ENCODE data around the gene PAK5.
"Not testable (repeated sequence)": the region's sequence is repeated elsewhere in the genome, so short reads cannot be mapped to it uniquely, and the experiment has no call there.

The PAK5 gene

DNA sequence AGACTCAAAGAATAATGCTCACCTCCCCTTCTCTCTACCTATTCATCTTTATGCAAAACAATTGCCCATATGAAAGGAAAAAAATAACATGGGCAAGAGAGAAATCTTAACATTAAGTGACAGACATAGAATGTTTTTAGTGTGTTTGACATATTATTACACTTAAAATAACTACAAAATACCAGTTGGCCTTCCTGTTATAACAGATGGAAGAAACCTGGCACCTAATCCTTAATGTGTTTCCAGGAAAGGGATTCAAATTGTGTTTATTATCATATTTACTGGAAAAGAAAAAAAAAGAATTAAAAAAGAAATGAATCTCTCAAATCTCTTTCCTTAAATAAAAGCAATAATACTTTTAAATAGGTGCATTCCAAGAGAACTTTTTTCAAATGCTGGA, 165.9 kb downstream of the PAK5 start:
- no peak for DNase-seq

DNA sequence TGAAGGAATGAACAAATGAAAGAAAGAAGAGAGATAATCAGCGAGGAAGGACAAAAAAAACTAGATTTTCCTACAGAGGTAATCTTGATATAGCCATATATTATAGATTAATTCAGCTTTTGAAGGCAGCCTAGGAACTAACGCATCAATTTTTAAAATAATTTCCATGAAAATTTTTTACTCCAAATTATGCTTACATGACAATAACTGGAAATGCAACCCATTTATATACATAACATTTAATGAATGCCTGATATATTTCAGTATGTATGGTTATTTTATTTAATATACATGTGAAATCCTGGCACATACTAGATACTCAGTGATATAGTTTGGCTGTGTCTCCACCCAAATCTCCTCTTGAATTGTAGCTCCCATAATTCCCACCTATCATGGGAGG, 166.8 kb downstream of the PAK5 start:
- DNase-seq: no peak

DNA sequence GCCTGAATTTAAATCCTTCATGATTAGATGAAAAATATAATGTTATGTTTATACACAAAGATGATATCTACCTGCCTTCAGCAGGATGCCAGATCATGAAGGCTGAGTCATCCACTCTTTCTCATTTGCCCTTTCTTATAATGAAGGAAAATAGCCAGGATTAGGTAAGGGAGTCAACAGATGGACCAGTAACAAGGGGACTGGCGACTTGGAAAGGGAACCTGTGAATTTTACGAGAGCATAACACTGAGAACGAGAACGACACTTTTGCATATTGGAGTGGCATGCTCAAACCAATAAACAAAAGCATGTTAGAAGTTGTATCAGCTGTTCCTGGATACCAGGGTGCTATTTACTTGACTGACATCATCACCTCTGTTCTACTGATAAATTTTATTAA, 170.5 kb downstream of the PAK5 start:
- DNase-seq: no peak

DNA sequence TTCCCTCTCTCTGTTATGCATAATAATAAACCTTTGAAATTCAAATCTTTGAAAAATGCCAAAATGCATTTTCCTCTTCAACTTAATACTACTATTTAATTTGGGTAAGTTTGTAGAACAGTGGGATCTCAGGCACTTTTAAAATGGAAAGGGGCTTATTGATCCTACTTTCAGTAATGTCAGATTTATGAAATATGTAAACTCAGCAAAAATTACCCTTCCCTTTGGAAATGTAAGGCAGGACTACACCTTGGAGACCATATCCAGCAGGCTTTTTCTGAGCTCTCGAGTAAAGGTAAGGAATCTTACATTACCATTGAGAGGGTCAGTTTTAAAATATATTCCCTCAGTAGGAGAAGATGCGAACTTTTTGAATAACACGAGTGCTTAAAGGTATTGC, 175.5 kb downstream of the PAK5 start:
- DNase-seq: no peak

DNA sequence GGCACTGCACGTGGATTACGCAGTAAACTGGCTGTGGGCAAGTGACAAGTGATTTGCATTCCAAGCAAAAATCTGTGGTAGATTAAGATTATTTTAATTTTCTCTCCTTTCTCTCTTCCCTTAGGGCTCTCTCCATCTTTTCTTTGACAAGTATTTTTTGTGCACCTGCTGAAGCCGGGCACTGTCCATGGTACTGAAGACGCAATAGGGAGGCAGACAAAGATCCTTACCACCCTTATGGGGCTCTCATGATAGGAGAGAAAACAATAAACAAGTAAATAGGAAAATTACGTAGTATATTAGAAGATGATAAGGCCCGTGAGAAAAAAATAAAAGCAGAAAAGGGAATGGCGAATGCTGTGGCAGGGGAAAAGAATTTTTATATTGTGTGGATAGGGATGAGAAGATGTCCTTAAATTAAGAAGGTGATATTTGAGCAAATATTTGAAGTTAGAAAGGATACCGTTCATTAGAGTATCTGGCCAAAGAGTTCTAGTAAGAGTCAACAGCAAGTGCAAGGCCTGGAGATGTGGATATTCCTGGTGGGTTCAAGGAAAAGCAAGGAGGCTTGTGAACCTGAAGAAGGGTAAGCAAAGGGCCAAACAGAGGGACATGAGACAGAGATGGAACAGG, 178.5 kb downstream of the PAK5 start:
- no peak for DNase-seq

DNA sequence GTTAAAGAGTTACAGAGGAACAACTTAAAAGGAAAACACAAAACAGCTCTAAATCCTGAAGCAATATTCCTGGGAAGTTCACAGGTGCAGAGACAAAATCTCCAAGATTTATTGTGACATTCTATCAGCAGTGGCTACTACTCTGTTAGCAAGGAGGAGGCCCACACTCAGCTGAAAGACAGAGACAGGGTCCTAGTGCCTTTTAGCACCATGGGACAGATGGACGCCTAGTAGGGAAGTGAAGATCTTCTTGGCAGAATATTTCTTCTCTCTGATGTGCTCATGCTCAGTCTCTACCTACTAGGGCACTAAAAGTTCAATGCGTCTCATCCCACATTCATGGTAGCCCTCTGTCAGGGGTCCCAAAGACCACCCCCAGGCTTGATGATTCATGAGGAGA, 191.1 kb downstream of the PAK5 start:
- DNase-seq: no peak

DNA sequence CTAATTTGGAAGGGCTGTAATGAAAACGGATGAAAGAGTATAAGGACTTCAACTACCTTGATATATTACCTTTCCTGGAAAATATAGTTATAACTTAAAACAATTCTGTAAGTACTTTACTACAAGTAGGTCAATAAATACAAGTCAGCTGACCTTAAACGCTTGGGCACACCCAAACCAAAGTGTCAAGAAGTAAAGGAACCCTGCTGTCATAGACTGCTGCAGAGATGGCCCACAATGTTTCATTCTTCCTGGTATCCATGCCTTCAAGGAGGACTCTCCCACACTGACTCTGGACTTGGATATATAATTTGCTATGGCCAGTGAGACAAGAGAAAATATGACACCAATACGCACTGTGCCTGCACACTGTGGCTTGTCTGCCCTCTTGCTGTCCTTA, 192.5 kb downstream of the PAK5 start:
- DNase-seq: no peak

DNA sequence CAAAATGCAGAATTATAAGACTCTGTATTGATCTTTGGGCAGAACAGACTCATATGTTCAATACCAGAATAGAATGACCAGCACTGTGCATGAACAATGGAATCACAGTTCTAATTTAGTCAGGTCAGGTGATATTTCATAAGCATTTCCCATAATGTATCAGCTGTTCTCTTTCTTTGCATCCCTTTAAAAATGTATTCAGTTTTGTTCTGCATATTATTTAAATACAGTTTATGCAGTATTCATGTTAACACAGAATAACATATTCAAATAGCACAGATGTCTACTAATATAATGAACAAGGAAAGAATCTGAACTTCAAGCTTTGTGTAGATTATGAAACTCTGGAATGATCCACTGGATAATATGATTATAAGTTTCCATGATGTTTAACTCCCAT, 196.0 kb downstream of the PAK5 start:
- DNase-seq: no peak

DNA sequence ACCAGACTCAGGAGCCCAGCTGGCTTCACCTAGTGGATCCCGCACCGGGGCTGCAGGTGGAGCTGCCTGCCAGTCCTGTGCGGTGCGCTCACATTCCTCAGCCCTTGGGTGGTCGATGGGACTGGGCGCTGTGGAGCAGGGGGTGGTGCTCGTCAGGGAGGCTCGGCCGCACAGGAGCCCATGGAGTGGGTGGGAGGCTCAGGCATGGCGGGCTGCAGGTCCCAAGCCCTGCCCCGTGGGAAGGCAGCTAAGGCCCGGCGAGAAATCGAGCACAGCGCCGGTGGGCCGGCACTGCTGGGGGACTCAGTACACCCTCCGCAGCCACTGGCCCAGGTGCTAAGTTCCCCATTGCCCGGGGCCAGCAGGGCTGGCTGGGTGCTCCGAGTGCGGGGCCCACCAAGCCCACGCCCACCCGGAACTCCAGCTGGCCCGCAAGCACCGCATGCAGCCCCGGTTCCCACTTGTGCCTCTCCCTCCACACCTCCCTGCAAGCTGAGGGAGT, 197.3 kb downstream of the PAK5 start:
- DNase-seq: not testable (repeated sequence)

DNA sequence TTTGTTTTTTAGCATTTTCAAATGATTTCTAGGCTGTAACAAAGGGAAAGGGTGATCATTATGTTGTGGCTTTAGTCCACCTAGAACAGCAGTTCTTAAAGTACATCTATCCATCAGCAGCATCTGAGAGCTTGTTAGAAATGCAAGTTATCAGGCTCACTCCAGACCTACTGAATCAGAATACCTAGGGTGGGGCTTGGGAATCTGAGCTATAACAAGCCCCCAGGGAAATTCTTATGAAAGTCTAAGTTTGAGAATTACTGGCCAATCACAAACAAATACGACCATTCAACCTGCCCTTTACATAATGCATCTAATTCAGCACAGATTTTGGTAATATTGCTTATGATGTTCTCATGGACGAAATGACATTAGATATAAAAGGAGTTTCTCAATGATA, 201.0 kb downstream of the PAK5 start:
- no peak for DNase-seq

DNA sequence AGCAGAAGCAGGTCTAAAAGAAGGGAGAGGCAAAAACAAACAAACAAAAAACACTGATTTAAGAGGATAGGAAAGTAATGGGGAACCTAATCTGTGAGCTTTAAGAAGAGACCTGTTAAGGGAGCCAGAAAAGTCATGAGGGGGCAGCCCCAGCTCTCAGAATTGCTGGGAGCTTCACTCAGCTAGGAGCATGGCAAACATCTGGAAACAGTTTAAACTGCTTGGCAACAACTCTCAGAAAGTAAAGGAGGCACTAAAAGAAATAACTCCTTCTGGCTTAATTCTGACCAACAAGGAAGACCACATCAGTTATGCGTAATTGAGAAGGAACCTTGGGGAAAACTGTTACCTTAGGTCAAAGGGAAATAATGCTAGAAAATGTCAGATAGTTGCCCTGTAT, 203.1 kb downstream of the PAK5 start:
- no peak for DNase-seq

DNA sequence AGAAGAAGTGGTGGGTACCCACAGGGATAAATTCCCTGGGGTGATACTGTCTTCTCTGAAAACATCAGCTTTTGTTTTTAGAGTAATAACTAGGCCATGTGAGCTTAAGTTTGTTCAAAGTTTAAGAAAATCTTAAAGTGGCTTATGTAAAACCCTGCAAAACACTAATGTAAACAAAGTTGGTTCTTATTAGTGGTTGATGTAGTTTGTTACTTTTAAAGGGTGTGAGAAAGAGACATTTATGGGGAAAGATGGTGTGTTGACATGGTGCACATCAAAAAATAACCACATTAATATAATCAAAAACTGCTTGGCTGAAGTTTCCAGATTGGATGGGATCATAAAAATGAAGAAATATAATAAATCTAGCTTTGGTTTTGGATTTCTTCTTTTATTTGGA, 204.5 kb downstream of the PAK5 start:
- no peak for DNase-seq

DNA sequence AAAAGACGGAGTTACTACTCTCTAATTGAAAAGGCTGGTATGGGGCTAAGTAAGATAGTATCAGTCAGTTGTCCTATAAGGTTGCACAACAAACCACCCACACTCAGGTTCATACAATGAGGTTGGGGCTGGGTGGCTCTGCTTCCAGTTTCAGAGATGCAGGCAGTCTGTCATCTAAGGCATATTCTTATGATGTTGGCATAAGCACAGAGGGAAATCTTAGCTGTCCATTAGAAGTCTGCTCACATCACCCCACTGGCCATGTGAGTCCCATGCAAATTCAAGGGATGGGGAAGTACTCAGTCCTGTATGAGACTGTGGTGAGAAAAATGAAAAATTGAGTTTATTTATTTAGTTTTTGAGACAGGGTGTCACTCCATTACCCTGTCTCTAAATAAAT, 205.9 kb downstream of the PAK5 start:
- DNase-seq: no peak

DNA sequence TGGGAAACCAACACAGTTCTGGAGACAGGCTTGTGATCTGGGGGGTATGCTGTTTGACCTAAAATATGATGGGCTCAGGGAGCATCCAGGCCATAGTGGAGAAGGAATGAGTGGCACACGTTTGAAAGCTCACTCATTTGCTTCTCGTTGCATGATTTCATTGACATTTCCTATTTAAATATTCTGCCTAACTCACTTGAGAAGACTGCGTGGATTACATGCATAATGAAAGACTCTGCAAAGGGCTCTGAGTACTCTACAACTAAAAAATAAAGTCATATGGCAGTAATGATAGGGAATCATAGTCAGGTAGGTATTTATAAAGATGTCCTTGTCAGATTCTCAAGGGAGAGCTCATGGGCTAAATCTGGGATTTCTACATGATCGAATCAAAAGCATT, 206.6 kb downstream of the PAK5 start:
- DNase-seq: no peak

DNA sequence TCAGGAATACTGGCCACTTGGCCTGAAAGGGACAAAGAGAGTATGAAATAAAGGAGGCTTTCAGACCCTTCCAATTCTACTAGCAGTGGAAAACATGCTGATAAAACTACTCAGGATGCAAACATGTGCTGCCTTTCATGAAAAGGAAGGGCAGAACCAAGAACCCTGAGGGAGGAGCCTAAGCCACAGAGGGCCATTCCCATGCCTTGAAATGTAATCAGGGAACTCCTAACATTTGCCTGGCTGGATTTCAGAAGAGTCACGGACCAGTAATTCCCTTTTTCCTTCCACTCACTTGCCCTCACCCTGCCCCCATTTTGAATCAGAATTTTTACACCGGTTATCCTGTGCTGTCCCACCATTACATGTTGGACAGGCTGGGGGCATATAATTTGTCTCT, 208.3 kb downstream of the PAK5 start:
- no peak for DNase-seq

DNA sequence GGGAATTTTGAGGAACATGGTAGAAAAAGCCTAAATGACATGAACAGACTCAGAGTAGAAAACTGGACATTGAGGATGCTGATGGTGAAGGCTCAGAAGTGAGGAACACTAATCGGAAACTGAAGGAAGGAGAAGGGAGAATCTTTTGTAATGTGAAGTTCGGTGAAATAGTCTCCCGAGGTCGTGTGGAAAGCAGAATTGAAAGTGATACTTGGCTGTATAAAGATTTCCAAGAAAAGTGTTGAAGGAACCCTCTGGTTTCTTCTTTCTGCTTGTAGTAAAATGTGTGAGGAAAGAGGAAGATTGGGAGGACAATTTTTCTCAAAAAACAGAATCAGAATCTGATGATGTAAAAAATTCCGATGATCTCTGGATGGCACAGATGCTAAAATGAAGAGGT, 209.0 kb downstream of the PAK5 start:
- DNase-seq: no peak

DNA sequence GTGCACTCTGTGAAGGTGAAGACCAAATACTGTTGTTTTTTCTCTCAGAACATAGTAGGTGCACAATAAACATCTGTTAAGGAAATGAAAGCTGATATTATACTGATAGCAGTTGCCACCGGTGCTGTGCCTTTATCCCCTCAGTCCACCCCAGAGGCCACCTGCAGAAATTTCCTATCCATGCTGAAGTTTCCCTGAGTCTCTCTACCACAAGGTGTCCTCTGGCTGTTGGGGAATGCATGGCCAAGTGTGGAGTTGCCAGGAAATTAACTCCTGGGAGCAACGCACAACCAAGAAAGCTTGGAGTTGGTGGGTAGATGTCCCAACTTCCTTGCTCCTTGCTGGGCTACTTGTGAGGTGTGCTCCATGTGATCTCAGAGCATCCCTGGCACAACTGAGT, 210.3 kb downstream of the PAK5 start:
- no peak for DNase-seq

DNA sequence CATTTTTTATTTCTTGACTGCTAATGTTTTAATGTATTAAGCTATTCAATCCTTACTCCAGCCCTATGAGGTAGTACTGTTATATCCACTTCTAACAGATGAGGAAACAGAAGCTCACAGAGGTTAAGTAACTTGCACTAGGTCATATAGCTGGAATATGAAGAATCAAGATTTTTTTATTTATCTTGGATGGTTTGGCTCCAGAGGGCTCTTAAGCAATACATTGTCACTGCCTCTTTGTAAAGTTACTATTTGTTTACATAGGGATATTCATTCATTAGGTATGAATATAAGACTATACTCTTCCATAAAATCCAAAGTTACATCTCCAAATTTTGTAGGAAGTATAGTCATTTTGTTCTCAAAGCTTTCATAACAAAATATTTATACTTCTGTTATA, 210.7 kb downstream of the PAK5 start:
- DNase-seq: no peak

DNA sequence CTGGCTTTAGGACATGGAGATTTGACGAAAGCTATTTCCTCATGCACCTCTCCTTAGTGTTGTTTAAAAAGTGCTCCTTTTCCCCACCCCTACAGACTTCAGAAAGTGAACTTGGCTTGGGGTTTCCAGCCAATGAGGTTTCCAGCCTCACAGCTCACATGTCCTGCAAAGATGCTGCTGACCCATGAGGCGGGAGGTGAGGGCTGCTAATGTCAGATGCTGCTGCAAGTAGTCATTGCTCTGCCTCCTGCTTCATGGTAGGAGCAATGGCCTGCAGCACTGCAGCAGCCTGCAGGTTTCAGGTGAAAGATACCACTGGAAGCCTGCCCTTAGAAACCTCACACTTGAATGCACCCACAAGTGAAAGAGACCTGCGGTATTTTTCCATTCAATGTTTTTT, 211.7 kb downstream of the PAK5 start:
- no peak for DNase-seq

DNA sequence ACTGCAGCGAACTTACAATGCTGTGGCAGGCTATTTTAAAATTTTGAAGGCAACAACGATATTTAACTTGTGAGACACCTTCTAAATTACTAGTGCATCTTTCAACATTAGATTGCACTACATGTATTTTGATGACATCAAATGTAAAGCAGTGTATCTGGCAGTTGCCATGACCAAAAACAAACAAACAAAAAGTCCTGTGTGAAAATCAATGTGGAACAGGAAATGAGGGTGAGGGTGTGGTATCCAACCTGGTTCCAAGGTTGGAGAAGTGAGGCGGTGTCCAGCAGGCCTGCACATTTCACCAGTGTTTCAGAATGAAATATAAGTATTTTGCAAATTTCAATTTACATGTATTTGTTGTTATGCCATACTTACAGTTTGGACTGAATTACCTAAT, 212.5 kb downstream of the PAK5 start:
- no peak for DNase-seq

DNA sequence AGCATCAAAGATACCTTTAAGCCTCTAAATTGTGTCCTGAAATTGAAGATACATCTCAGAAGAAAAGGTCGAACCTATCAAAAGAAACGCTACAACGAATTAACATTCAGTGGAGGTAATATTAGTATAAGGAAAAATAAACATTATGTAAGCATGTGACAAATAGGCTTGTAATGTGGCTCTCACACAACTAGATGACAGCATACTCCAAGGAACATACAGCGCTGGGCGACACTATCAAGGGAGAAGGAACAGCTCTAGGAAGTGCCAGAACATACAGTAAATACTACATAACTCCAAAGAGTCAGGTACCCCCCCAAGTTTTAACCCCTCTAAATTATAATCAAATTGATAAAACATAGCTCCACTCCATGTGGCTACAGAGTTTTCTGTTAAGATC, 220.9 kb downstream of the PAK5 start:
- no peak for DNase-seq

DNA sequence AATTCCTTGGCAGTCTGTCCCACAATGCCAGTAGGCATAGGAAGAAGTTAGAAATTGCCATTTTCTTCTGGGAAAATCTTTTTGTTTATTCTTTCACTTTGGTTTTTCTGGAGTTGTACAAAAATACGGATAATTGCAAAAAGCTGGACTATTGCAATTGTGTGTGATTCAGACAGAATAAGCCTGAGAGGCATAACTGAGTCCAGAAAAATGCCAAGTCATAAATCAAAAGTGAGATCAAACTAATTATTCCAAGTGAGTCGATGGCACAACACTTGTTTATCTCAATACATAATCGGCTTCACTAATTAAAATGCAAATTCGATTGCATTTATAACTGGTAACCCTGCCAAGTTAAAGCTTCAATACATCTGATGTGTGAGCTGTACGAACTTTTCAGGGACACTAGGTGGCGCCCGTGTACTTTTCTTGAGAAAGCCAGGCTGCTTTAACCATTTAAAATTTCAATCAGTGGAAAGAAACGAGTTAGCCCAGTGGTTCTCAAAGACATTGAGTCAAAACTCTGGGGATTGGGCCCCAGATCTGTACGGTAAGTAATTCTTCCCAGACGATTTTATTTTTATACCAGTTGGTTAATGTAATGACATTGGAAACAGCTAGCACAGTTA, 221.9 kb downstream of the PAK5 start:
- DNase-seq: peak; percentile 79

DNA sequence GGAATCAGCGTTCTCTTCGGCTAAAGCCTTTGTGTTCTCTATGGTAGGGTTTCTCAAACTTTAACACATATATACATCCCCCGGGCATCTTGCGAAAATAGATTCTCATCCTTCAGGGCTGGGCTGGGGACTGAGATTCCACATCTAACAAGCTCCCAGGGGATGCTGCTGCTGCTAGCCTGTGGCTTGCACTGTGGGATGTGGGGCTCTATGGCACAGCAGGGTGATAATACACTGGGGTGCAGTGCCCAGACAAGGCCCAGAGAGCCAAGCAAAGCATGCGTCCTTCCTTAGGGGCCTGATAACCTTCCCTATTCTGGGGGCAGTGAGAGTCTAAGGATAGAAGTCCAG, 222.4 kb downstream of the PAK5 start:
- no peak for DNase-seq

DNA sequence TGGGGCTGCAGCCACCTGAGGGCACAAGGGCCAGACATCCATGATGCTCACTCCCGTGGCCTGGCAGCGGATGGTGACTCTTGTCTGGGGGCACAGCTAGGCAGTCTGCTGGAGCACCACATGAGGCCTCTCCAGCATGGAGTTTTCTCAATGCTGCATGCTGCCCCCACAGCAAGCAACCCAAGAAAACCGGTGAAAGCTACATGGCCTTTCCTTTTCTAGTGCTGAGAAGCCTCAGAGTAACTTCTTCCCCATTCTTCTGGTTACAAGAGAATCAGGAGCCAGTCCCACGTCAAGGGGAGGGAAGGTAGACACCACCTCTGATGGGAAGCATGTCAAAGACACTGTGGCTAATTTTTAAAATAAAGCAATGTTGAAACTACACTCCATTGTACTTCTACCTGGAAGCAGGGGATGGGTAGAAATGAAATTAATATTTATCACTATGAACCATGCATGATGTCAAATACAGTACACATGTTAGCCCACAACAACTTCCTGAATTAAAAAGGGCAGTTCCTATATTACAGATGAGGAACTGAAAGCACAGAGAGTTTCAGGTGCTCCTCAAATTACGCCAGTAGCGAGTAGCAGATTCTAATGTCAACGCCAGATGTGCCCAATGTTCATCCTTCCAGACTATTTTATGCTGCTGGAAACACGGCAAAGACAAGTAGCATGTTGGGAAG, 223.0 kb downstream of the PAK5 start:
- no peak for DNase-seq

DNA sequence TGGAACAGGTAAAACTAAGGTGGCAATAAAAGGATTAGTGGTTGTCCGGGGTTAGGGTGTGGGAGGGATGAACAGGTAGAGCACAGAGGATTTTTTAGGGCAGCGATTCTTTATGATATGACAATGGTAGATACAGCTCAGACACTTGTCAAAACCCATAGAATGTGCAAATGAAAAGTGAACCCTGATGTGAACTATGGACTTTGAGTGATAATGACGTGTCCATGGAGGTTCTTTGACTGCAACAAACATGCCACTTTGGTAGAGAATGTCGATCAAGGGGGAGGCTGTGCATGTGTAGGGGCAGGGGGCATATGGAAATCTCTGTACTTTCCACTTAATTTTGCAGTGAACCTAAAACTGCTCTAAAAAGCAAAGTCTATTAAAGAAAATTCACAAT, 223.8 kb downstream of the PAK5 start:
- DNase-seq: no peak
